Measurements from ENCODE around the gene MKI67.

MKI67 gene

GRCh38 chr10:128083191-128083895 is 42.9 kb downstream of the MKI67 start:
- no peak for DNase-seq (ENCODE audit: low read depth, low spot score)

DNA sequence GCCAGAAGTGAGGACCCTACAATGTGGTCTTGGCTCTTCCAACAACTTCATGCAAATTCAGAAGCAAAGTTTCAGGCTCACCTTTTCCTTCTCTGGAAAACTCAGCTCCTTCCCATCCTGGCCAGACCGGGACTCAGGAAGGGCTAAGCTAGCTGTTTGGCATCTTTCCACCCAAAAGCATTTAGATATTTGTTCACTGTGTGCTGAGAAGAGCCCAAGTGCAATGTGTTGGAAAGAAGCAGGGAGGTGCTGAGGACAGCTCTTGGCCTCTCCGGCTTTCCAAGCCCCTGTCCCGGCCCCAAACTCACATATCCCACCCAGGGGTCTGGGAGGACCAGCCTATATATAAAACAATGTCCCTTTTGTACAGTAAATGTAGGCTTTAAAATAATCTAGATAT is 44.5 kb downstream of the MKI67 start:
- no peak for DNase-seq (ENCODE audit: low read depth, low spot score)

DNA sequence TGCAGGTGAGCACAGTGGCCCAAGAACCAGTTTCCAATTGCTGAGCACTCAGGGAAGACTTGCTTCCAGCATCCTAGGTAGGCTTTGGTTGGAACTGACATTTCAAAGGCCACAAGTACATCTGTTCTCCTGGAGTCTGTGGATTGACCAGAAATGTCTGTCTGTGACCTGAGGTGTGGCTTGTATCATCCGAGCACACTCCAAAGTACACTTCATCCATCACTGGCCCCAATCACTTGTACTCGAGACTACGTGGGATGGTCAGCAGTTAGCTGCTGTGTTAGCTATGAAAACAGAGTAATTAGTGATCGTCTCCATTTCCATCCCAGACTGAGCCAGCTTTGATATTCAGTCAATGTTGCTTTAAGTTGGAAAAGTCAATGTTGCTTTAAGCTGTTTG is 45.0 kb downstream of the MKI67 start:
- no peak for DNase-seq (ENCODE audit: low read depth, low spot score)

DNA sequence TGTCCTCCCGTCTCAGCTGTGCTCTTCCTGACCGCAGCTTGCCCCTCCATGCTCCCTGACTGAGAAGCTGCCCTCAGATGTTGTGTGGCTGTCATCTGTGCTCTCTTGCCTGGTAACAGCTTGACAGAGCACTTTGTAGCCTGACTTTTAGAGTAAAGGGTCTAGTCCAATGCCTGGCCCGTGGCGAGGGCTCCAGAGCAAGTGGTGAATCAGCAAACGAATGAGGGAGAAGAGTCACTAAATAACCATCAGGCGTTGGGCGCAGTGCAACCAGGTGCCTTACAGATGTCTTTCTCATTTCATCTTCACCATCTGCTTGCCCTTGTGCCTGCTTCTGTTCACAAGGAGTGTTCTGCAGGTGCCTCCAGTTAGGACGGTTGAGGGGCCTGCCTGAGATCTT is 45.6 kb downstream of the MKI67 start:
- no peak for DNase-seq (ENCODE audit: low read depth, low spot score)

DNA sequence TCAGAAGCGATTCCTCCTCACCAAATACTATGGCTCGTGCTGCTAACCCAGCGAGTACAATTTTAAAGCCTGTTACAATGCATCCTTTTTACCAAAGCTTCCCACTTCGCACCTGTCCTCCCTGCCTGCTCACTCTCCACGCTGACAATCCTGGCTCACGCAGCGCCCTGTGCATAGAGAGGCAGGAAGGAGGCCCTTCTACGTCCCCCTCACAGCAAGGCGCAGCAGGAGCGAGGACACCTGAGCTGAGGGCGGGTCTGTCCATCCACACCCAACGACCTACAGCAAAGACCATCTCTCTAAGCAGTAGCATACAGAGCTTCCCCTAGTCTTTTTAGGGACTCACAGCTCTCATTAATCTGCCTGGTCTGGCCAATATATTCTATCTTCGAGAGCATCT is 46.0 kb downstream of the MKI67 start:
- DNase-seq (ENCODE audit: low read depth, low spot score), result no peak

DNA sequence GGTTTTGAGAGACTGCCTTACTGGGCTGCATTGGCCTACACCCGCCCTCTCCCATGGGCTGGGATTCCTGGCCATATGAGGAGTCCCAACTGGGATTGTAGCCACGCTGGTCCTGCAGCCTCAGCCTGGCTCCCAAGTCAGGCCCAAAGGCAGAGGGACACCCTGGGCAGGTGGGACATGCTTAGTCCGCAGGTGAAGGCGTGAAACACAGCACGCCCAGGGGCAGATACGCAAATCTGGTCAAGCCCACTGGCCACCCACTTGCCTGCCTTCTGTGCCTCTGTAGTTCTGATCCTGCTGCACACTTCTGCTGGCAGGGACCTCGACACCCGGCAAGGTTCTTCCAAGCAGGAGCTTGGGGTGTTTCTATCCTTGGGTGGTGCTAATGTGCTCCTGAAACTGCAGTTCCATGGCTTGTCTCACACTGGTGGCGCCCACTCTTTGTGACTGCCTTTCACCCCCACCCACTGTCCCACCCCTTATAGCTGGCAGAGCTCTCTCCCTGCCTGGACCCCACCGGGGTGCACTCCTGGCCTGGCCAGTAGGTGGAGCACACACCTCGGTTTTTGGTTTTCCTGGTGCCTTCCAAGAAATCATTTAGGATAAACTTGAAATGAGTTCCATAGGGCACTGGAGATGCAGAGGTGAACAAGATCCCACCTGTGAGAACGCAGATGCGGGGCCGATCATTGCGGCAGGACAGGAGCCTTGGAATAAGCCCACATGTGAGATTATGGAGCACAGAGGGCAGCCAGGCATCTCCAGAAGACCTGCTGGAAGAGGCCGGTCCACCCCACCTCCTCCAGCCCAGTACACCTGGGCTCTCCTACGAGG is 47.9 kb downstream of the MKI67 start:
- DNase-seq (ENCODE audit: low read depth, low spot score), result peak; percentile 10

DNA sequence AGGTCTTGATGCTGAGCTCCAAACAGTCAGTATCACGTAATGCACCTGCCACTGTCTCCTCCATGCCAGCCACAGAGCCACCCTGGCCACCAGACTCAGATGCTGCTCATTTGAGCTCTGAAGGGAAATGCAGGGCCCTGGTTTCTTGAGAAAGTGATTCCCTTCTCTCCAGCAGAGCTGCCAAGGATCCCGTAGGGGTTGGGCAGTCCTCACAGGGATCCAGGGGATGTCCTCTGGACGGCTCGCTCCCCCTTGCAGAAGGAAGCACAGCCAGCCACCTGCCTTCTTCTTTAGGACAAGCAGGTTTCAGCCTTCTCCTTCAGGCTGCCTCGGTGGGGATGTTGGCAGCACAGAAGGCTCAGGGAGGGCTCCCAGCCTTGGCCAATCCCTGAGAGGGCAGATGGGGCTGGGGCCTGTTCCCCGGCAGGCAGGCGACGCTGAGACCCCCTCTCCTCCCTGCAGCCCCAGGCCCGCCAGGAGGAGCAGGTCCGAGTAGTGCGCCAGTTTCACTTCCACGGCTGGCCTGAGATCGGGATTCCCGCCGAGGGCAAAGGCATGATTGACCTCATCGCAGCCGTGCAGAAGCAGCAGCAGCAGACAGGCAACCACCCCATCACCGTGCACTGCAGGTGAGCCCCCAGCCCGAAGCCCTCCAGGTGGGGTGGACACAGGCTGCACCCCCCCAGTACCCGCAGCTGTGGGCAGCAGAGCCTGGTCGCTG is 48.9 kb downstream of the MKI67 start:
- no peak for DNase-seq (ENCODE audit: low read depth, low spot score)

GRCh38 chr10:128074589-128074988 is 51.6 kb downstream of the MKI67 start:
- DNase-seq (ENCODE audit: low read depth, low spot score), result no peak

DNA sequence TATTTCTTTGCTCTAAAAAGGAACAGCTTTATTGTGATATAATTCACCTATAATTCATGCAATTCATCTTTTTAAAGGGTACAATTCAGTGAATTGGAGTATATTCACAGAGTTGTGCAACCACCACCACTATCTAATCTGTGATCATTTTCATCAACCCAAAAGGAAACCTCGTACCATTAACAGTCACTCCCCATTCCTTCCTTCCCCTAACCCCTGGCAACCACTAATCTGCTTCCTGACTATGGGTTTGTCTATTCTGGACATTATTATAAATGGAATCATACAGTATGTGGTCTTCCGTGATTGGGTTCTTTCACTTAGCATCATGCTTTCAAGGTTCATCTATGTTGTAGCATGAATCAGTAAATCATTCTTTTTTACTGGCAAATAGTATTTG is 52.3 kb downstream of the MKI67 start:
- DNase-seq (ENCODE audit: low read depth, low spot score), result no peak

DNA sequence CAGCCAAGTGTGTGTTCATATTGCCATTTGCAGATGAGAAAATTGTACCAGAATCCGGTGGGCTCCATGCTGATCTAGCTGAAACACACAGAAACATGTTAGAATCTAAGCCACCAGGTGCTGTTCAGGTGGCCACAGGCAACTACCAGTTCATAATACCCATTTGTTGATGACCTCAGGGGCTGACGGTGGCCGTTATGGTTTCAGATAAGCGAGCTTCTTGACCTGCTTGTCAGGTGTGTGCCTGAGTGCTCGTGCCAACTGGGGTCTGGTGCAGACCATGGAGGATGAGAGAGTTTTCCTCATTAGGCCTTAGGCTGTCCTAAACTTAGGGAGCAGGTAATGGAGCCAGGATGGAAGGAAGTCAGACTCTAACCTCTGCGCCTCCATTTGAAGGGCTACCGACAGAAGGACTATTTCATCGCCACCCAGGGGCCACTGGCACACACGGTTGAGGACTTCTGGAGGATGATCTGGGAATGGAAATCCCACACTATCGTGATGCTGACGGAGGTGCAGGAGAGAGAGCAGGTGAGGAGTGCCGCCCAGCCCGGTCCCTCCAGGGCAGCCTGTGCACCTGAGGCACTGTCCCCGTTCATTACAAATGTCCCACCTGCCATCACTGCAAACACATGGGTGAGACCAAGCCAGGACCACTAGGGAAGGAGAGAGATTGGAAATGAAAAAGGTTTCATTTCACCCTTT is 53.1 kb downstream of the MKI67 start:
- DNase-seq (ENCODE audit: low read depth, low spot score), result no peak

GRCh38 chr10:128072046-128072445 is 54.2 kb downstream of the MKI67 start:
- DNase-seq (ENCODE audit: low read depth, low spot score), result no peak

GRCh38 chr10:128071417-128071782 is 54.8 kb downstream of the MKI67 start:
- no peak for DNase-seq (ENCODE audit: low read depth, low spot score)

DNA sequence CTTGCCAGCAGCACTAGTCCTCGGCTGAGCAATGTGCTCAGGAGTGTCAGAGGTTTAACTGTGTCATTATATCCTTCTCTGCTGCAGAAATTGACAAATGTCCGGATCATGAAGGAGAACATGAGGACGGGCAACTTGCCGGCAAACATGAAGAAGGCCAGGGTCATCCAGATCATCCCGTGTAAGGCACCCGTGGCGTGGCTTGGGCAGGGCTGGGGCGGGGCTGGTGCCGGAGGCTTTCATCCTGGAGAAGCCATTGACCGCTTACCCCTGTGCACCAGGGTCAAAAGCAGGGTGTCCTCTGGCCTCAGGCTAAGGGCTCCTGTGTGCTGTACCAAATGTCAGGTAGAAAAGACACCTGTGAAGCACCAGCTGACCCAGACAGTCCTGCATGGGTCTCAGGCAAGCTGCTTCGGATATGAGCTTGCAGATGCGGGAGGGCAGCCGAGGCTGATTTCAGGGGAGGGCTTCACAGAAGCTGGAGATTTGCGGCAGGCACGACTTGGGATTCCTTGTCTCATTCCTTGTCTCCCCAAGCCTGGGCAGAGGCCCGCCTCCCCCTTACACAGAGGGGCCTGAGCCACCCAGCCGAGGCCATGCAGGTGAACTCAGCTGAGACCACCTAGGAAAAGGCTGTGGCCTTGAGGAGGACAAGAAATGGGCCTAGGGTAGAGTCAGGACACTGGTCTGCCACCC is 55.4 kb downstream of the MKI67 start:
- DNase-seq (ENCODE audit: low read depth, low spot score), result no peak

- DNase-seq (ENCODE audit: low read depth, low spot score), result no peak
Observed at GRCh38 chr10:128070161-128070560, 56.1 kb downstream of the MKI67 start.

GRCh38 chr10:128069351-128070051 is 56.7 kb downstream of the MKI67 start:
- DNase-seq (ENCODE audit: low read depth, low spot score), result no peak

DNA sequence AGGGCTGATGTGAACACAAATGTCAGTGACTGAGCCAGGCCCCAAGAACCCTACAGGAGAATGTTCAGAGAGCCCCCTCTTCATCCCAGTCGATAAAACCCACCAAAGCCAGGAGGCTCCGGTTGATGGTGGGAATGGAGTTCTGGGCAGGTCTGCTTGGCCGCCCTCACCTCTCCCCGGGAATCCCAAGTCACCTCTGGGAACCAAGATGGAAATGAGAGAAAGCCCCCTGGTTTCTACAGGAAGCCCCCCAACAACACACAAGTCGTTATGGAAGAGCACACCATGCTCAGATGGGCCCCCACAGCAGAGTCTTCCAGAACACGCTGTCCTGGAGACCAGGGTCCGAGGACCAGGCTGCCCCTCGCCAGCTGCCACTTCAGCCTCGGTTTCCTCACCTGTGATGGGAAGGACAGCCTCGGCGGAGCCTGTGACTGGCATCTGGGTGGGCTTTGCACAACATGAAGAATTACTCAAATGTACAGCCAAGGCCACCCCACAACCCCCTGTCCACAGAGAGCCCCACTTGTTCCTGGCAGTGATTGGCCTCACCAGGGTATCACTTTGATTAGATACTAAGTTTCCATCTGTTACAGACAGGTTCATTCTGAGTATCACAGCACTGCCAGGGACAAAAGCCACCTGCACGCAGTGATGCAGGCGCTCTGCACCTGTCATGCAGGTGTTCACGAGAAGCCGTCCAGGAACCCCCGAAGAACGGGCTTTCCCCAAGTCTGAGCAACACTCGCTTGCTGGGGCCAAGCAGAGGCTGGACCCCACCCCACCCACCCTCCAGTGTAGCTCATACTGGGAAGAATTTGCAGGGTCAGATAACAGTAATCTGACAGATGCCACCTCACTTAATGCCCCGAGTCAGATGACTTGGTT is 57.6 kb downstream of the MKI67 start:
- DNase-seq (ENCODE audit: low read depth, low spot score), result no peak

GRCh38 chr10:128067691-128068397 is 58.4 kb downstream of the MKI67 start:
- no peak for DNase-seq (ENCODE audit: low read depth, low spot score)

DNA sequence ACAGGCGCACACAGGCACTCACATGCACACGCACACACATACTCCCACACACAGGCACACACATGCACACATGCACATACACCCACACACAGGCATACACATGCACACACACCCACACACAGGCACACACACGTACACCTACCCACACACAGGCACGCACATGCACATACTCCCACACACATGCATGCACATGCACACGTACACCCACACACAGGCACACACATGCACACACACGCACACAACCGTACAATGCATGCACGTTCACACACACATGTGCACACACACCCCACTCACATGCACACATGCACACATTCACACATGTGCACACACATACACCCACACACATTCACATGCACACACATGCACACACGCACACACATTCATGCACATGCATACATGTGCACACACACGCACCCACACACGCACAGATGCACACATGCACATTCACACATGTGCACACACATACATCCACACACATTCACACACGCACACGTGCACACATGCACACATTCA is 59.3 kb downstream of the MKI67 start:
- DNase-seq (ENCODE audit: low read depth, low spot score), result no peak
